ENCODE results near the gene EFCAB6.

Gene EFCAB6

GRCh38 chr22:43509337-43509736 lies 302.8 kb downstream of the EFCAB6 start:
- no peak for DNase-seq

- DNase-seq, result no peak
These were observed 303.6 kb downstream of the EFCAB6 start for GRCh38 chr22:43508489-43508888.

GRCh38 chr22:43507235-43507634 lies 304.9 kb downstream of the EFCAB6 start:
- no peak for DNase-seq

DNA sequence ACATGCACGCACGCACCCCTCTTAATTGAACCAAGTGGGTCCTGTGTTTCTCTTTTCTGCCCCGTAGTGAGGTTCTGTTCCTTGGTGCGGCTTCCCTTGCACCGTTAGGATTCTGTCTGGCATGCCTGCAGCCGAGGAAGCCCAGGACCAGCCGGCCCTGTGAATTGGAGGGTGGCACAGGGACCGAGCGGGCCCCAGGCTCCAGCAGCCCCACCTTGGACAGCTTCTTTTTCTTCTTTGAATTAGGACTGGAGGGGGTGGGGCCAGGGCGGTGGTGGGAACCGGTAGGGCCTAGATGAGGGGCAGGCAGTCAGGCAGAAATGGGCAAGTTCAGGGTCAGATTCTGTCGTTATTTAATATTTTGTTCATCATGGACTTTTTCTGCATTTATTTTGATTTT lies 305.6 kb downstream of the EFCAB6 start:
- no peak for DNase-seq

DNA sequence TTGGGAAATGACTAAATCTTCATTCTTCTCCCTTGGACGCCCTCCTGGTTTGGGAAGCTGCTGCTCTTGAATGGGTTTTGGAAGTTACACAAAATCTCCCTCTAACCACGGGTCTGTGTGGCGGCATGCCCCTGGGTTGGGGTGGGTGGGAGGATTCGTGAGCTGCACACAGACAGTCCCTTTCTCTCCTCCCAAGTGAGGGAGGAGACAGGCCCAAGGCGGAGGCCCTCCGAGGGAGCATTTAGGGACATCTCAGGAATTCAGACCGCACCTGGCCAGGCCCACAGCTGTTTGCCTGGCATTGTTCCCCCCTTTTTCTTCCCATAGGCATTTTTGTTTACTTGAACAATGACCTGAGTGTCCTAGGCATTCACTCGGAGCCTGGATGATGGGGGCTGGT lies 306.2 kb downstream of the EFCAB6 start:
- DNase-seq, result no peak

DNA sequence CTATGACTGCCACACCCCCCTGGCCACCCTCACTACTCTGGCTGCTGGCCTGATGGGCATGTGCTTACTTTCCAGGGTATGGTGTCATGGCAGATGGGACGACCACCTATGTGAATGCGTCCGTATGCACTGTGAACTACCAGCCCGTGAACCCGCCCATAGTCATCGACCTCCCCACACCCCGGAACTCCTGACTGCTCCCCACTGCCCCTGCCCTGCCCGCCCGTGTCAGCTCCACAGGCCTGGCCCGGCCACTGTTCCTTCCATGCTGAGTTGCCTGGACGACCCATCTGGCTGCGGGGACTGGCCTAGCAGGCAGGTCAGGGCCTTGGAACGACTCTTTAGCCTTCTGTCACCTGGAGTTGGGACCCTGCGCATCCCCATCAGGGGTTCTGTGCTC lies 306.7 kb downstream of the EFCAB6 start:
- no peak for DNase-seq

DNA sequence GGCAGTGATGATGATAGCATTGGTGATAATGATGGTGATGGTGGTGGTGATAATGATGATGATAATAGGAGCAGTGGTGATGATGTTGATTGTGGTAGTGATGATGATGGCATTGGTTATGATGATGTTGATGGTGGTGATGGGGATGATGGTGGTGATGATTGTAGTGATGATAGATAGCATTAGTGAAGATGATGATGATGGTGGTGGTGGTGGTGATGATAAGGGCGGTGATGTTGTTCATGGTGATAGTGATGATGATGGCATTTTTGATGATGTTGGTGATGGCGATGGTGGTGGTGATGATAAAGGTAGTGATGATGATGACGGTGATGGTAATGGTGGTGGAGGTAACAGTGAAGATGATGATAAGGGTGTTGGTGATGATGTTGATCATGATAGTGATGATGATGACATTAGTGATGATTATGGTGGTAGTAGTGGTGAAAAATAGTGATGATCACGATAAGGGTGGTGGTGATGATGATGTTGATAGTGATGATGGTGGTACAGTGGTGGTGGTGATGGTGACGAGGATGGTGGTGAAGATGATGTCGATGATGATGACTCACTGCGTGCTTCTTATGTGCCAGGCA lies 307.3 kb downstream of the EFCAB6 start:
- no peak for DNase-seq

DNA sequence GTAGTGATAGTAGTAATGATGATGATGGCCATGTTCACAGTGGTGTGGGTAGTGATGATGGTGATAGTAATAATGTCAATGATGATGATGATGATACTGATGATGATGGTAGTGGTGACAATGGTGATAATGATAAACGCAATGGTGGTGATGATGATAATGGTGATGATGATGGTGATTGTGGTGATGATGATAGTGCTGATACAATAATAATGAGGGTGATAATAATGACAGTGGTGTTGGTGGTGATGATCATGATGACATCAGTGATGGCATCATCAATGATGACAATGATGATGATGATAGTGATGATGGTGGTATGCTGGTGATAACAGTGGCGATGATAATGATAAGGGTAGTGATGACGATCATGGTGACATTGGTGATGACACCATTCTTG lies 308.0 kb downstream of the EFCAB6 start:
- no peak for DNase-seq

DNA sequence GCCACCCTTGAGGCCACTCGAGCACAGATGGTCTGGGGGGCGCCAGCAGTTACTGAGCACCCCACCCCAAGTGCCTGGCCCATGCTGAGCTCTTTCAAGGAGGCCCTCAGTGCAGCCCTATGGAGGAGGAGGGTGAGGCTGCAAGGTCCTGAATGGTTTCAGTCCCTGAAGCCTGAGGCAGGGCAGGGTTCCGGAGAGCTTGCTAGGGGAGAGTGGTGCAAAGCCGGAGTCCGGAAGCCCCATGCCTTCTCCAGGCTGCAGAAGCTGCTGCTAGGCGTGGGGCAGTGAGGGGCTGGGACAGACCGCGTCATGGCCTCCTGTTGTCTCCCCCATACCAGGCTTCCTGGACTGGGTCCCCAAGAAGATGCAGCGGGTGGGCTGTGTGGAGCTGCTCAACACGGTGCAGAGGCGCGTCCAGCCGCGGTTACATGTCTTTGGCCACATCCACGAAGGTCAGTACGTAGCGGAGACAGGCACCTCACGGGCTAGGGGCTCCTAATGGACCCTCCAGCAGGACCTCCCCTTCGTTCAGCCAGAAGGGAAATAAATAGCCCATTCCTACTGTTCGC lies 309.7 kb downstream of the EFCAB6 start:
- DNase-seq, result no peak

DNA sequence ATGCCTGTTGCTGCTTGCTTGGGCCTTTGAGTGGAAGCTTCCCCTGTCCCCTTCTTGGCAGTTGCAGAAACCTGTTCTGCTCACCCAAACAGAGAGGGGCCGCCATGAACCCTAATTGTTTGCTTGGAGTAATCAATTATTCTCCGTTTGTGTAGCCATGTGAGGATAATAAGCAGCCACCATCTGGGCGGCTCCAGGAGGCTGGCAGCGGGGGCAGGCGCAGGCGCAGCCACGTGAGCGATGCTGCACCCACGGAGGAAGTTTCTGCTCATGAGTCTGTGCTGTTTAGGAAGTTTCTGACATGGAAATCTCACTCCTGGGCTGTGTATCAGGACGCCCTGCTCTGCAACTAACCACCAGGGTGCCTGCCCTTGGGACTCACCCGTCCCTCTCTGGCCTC lies 310.2 kb downstream of the EFCAB6 start:
- DNase-seq, result peak in 1 of 51 donors; percentile 50

DNA sequence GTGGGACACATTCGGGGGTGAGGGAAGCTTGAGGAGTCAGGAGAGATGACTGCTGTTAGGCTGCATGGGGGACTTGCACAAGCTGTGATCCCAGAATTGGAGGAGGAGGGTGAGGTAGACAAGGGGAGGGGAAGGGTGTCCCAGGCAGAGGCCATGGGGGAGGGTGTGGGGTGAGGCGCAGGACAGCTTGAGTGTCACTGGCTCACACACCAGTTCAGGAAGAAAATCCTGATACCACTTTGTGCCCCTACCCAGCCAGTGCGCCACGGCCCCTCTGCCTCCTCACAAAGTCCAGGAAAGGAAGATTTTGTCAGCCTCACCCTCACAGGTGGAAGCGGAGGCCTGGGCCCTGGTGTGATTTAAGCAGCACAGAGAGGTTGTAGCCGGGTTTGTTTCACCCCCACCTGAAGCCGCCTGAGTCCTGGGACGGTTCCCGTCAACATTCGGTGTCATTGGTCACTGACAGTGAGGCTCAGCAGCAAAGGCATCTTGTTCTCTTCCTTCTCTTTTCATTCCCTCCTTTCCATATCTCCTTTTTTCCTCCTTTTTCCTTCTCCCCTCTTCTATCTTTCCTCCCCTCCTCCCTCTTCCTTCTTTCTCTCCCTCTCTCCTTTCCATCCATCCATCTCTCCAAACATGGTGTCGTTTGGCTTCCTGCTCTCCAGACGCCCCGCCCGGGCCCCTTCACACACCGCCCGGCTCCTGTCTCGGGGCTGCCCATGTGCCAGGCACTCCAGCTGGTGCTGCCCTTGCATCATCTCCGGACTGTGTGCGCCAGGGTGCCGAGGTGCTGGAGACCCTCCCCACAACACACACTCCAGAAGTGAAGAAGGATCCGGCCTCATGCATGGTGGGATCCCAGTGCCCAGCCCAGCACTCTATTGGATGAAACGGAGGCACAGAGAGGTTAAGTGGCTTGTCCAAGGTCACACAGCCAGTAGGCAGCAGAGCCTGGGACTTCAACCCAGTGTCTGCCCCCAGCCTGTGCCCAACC lies 311.0 kb downstream of the EFCAB6 start:
- no peak for DNase-seq

DNA sequence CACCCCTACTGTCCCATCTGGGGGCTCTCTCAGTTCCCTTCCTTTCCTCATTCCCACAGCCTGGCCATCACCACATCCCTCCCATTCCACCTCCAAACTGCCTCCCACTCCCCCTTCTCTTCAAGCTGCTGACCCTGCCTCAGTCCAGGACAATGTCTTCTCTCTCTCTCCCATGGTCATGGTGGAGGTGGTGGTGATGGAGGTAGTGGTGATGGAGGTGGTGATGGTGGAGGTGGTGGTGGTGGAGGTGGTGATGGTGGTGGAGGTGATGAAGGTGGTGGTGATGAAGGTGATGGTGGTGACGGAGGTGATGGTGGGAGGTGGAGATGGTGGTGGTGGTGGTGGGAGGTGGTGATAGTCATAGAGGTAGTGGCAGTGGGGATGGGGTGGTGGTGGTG lies 313.2 kb downstream of the EFCAB6 start:
- no peak for DNase-seq

- no peak for DNase-seq
These were observed 313.9 kb downstream of the EFCAB6 start for GRCh38 chr22:43497956-43498855.

GRCh38 chr22:43493297-43493696 lies 318.8 kb downstream of the EFCAB6 start:
- no peak for DNase-seq

GRCh38 chr22:43491737-43492136 lies 320.4 kb downstream of the EFCAB6 start:
- no peak for DNase-seq

GRCh38 chr22:43491177-43491576 lies 320.9 kb downstream of the EFCAB6 start:
- DNase-seq, result no peak

DNA sequence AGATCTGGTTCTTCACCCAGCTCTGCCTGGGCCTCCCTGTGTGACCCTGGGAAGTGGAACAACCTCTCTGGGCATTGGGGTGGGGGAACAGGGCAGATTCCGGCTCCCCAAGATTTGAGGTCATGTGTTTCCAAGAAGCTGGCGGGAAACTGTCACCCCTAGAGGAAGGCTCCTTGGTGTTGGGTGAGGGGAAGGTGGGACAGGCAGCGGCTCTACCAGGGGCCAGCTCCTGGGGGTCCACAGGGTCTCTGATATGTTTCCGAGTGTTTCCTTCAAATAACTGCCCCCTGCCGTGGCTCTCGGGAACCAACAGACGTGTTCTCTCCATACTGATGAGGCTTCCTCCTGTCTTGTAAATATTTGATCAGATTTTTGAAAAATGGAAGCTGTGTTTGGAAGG lies 321.8 kb downstream of the EFCAB6 start:
- no peak for DNase-seq

- no peak for DNase-seq
These were observed 323.2 kb downstream of the EFCAB6 start for GRCh38 chr22:43488937-43489336.

- DNase-seq, result peak in 1 of 51 donors; percentile 42
These were observed 323.9 kb downstream of the EFCAB6 start for GRCh38 chr22:43488031-43488866.

DNA sequence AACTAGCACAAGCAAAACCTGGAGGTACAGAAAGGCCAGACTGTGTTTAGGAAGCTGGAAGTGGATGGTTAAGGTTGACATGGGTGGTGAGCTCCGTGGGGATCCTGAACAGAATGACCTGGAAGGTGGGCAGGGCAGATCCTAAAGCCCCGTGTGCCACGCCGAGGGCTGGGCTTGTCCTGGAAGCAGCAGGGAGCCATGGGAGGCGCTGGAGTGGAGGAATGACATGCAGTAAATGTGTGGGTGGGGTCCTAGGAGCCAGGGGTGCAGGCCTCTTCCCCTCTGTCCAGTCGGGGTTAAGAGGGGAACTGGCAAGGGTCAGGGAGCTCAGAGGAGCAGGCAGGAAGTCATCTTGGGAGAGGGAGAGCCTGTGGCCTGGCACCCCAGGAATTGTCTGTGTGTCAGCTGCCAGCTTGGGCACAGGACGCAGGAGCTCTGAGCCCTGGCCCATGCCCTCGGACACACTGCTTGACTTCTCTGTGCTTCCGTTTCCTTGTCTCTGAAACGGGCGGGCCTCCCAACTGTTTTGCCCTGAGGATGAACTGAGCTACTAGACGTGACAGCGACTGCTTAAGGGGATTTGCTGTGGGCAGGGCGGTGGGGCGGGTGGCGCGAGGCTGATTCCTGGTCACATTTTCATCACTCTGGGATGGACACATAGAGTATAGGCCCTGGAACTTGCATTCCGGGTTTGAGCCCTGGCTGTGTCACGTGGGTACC lies 324.6 kb downstream of the EFCAB6 start:
- no peak for DNase-seq
